Measurements from ENCODE around the gene NARF.

DNA sequence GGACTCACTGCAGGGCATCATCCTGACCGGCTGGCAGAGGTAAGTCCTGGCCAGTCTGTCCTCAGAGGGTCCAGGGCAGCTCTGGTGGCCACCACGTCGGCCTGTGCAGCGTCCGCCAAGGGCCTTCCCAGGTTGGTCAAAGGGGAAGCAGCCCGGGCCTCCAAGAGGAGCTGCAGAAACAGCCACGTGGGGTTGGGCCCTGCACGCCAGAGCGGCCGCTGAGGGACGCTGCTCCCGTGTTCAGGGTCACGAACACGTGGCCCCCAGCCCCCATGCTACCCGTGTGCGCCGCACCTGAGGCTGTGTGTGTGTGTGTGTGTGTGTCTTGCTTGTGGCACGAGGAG is 21.2 kb upstream of the NARF start:
- TF ChIP-seq, protein P1, sequence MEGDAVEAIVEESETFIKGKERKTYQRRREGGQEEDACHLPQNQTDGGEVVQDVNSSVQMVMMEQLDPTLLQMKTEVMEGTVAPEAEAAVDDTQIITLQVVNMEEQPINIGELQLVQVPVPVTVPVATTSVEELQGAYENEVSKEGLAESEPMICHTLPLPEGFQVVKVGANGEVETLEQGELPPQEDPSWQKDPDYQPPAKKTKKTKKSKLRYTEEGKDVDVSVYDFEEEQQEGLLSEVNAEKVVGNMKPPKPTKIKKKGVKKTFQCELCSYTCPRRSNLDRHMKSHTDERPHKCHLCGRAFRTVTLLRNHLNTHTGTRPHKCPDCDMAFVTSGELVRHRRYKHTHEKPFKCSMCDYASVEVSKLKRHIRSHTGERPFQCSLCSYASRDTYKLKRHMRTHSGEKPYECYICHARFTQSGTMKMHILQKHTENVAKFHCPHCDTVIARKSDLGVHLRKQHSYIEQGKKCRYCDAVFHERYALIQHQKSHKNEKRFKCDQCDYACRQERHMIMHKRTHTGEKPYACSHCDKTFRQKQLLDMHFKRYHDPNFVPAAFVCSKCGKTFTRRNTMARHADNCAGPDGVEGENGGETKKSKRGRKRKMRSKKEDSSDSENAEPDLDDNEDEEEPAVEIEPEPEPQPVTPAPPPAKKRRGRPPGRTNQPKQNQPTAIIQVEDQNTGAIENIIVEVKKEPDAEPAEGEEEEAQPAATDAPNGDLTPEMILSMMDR (IDR thresholded peaks at IDR 0.05), result no peak
- TF ChIP-seq POLR2A (IDR thresholded peaks at IDR 0.05), result no peak

Data from uterus (tissue), 2 donors.